K562 (cell line): Measurements from ENCODE around the gene HNRNPLL. TPM values are rescaled to one million over a fixed set of nuclear protein-coding genes. Genes with fewer than 3 reads are reported as not detected.

Experiments
- CHAMP1 ChIP-seq: fragments of 450-650 bp; IDR thresholded peaks from 2 replicates; pipeline ENCODE4 v1.6.1; 2016; ENCODE audit warnings: mild to moderate bottlenecking
- FOXK1 ChIP-seq: sonication (generic); formaldehyde crosslinking; IDR thresholded peaks from 2 replicates; pipeline ENCODE4 v1.8.0; 2022; ENCODE audit warnings: missing genetic modification reagents, mild to moderate bottlenecking, borderline replicate concordance
- NELFE ChIP-seq: IDR thresholded peaks from 2 replicates; pipeline ENCODE4 v1.6.1; 2011; ENCODE audit warnings: mild to moderate bottlenecking; ENCODE audit not compliant: insufficient read depth, insufficient read length
- PTRF ChIP-seq: fragments of 450-650 bp; IDR thresholded peaks from 2 replicates; pipeline ENCODE4 v1.6.1; 2016; ENCODE audit warnings: mild to moderate bottlenecking, missing genetic modification characterization, missing compliant biosample characterization
- ZBTB40 ChIP-seq, 2 experiments: fragments of 450-650 bp in 1 of 2; sonication (generic) in 1 of 2; formaldehyde crosslinking in 1 of 2; IDR thresholded peaks; 2 replicates each; pipeline versions ENCODE4 v1.7.1 to v1.9.0; 2016 to 2022; ENCODE audit warnings: inconsistent platforms in 1 of 2, mild to moderate bottlenecking in 1 of 2, missing genetic modification reagents in 1 of 2
- ZNF347 ChIP-seq: fragments of 450-650 bp; formaldehyde crosslinking; IDR thresholded peaks from 2 replicates; pipeline ENCODE4 v1.4.0; 2020; ENCODE audit warnings: low read depth, mild to moderate bottlenecking, moderate library complexity
- ZNF668 ChIP-seq: fragments of 250-450 bp; sonication (Bioruptor Pico); IDR thresholded peaks from 2 replicates; pipeline ENCODE4 v1.8.0; 2022; ENCODE audit warnings: mild to moderate bottlenecking, inconsistent platforms
- polyA plus RNA-seq, 8 experiments: library from polyadenylated mRNA; depleted of rRNA in 4 of 8; stranded (reverse) in 5 of 8; unstranded in 3 of 8; fragments of >200 nt; fragmentation: Nextera tagmentation in 2 of 8; fragmentation: Illumina TruSeq in 1 of 8; extraction: Ambion mirVana in 2 of 8; extraction: Trizol in 1 of 8; gene quantifications; 2 replicates each; pipeline versions ENCODE4 v1.2.1 to v1.2.3, GENCODE V29; 2011 to 2014; ENCODE audit warnings: inconsistent platforms in 1 of 8, missing spikeins in 1 of 8
- total RNA-seq, 7 experiments: library from RNA; depleted of rRNA in 6 of 7; stranded (reverse); fragments of >200 nt in 6 of 7; fragmentation: Illumina TruSeq in 2 of 7; extraction: Trizol in 2 of 7; gene quantifications; 2 replicates each; pipeline versions ENCODE4 v1.2.1 to v1.2.3, GENCODE V29; 2011 to 2021; ENCODE audit warnings: low replicate concordance in 1 of 7
- TF ChIP-seq, protein P1 (sequence below), 2 experiments: fragments of 450-650 bp in 1 of 2; IDR thresholded peaks; 2 replicates each; pipeline ENCODE4 v1.6.1; 2011 to 2017; ENCODE audit warnings: low read depth in 2 of 2, antibody characterized with exemption in 1 of 2, borderline replicate concordance in 1 of 2, low read length in 1 of 2, mild to moderate bottlenecking in 1 of 2, mixed read lengths in 1 of 2; ENCODE audit not compliant: control insufficient read depth in 1 of 2
- TF ChIP-seq, protein P2 (sequence below): sonication (generic); IDR thresholded peaks from 2 replicates; pipeline ENCODE4 v1.6.1; 2016

HNRNPLL gene
- total and polyA plus RNA-seq, 9 of the 15 experiments (the other 6 are each of a cell fraction or from before 2014, with no cell fraction given), result 19.8 to 135 (median 57.8) TPM

DNA sequence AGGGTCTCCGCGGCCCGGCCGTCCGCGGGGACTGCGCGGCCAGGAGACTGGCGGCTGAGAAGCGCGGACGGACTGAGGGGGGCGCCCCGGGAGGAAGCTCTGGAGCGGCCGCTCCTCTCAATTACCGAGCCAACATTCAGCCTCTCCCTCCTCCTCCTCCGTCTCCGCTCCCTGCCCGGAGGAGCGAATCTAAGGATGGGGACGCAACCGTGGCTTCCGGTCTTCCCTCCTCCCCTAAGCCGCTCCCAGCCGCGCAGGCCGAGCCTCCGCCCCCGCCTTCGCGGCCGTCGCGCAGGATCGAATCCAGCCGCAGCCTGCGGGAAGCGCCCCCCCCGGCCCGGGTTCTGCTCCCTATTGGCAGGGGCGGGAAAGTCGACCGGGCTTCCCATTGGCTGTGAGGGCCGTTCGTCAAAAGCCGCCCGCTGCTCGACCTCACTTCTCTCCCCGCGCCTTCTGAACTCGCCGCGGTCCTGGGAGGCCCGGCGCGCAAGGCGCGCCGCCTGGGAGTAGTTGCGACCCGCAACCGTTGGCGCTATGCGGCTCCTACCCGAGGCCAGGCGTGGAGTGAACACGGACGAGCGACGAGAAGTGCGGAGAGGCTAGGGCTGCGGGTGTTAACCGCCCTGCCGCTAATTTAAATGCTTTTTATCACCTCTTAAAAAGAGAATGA is at the start of gene HNRNPLL (continued):
- TF ChIP-seq, protein P1, sequence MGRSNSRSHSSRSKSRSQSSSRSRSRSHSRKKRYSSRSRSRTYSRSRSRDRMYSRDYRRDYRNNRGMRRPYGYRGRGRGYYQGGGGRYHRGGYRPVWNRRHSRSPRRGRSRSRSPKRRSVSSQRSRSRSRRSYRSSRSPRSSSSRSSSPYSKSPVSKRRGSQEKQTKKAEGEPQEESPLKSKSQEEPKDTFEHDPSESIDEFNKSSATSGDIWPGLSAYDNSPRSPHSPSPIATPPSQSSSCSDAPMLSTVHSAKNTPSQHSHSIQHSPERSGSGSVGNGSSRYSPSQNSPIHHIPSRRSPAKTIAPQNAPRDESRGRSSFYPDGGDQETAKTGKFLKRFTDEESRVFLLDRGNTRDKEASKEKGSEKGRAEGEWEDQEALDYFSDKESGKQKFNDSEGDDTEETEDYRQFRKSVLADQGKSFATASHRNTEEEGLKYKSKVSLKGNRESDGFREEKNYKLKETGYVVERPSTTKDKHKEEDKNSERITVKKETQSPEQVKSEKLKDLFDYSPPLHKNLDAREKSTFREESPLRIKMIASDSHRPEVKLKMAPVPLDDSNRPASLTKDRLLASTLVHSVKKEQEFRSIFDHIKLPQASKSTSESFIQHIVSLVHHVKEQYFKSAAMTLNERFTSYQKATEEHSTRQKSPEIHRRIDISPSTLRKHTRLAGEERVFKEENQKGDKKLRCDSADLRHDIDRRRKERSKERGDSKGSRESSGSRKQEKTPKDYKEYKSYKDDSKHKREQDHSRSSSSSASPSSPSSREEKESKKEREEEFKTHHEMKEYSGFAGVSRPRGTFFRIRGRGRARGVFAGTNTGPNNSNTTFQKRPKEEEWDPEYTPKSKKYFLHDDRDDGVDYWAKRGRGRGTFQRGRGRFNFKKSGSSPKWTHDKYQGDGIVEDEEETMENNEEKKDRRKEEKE (IDR thresholded peaks at IDR 0.05; ENCODE audit: borderline replicate concordance in 1 of 2, control insufficient read depth in 1 of 2, low read depth in 2 of 2, low read length in 1 of 2), result peak in 1 of 2 experiments; percentile 64; a peak in 1 of 4 replicates
- TF ChIP-seq ZBTB40 (IDR thresholded peaks at IDR 0.05) (peak; percentile 85), ZBTB40 (CRISPR knock-in tag; IDR thresholded peaks at IDR 0.05) (no peak), ZNF668 (CRISPR knock-in tag) (no peak), NELFE (no peak), ZNF347 (CRISPR knock-in tag) (no peak), PTRF (tag) (no peak), CHAMP1 (no peak), FOXK1 (no peak)
- TF ChIP-seq, protein P2, sequence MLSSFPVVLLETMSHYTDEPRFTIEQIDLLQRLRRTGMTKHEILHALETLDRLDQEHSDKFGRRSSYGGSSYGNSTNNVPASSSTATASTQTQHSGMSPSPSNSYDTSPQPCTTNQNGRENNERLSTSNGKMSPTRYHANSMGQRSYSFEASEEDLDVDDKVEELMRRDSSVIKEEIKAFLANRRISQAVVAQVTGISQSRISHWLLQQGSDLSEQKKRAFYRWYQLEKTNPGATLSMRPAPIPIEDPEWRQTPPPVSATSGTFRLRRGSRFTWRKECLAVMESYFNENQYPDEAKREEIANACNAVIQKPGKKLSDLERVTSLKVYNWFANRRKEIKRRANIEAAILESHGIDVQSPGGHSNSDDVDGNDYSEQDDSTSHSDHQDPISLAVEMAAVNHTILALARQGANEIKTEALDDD, result no peak
